ENCODE results near the gene OS9.

The OS9 gene

GRCh38 chr12:57754411-57755193, 60.7 kb downstream of the OS9 start, which contains the start of gene MARCHF9:
Gene MARCHF9, plus strand, starts transcription at chr12:57755103. Its CDS starts 426 bp downstream, at chr12:57755529.
- no peak for DNase-seq

GRCh38 chr12:57755194-57755453, 61.2 kb downstream of the OS9 start:
- DNase-seq, result no peak

DNA sequence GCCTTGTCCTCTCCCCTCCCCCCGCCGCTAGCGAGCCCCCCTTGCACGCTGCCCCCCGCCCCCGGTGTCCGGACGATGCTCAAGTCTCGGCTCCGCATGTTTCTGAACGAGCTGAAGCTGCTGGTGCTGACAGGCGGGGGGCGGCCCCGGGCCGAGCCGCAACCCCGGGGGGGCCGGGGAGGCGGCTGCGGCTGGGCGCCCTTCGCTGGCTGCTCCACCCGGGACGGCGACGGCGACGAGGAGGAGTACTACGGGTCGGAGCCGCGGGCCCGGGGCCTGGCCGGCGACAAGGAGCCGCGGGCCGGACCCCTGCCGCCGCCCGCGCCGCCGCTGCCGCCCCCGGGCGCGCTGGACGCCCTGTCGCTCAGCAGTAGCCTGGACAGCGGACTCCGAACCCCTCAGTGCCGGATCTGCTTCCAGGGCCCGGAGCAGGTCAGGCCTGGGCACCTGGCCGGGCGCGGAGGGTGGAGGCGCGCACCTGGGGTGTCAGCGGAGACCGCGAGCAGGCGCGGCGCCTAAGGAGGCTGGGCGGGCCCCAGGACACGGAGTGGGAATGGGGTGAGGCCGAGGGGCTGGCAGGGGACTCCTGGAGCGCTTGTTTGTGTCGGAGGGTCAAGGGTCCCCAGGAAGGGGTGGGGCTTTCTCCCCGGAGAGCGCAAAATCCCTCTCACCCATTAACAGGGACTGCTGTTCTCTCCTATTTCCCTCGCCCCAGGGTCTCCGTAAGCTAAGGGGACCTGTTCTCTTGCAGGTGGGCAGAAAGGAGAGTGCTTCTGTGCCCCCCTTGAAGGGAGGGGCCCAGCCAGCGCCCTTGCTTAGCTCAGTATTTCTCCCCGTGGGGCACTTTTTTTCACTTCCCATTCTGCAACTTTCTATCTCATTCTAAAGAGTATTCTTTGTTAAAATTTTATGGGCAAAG, 61.8 kb downstream of the OS9 start:
- DNase-seq, result no peak

DNA sequence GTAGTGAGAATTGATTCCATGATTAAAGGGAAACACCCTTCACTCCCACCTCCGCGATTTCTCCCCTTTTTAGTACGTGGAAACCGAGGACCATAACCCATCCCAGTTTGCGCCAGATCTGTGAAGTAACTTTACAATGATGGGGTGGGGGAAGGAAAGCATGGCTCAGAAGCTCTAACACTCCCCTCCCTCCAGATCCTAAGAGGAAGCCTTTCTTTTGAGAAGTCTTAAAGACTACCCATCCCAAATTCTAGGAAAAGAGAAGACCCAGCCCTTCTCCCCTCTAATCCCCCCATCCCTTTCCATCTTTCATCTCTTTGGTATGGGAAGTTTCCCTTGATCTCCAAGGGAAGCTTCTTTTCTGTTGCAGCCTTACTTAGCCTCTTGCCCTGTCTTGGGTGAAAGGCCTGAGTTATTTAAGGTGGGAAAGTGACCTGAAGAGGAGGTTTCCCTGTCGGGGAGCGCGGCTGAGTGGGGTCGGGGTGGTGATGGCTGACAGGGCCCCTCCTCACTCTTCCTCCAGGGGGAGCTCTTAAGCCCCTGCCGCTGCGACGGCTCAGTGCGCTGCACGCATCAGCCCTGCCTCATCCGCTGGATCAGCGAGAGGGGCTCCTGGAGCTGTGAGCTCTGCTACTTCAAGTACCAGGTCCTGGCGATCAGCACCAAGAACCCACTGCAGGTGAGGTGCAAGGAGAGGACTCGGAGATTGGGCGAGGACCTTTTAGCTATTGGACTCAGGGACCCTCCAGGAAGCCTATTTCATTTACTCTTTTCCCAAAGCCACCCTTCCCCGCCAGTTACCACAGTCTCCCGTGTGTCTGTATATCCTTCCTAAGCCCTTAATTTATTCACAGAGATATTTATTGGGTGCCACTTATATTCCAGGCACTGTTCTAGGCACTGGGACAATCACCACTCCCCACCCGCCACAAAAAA, 62.7 kb downstream of the OS9 start:
- no peak for DNase-seq

- DNase-seq, result no peak
Measured at GRCh38 chr12:57757771-57758170, 63.8 kb downstream of the OS9 start.

DNA sequence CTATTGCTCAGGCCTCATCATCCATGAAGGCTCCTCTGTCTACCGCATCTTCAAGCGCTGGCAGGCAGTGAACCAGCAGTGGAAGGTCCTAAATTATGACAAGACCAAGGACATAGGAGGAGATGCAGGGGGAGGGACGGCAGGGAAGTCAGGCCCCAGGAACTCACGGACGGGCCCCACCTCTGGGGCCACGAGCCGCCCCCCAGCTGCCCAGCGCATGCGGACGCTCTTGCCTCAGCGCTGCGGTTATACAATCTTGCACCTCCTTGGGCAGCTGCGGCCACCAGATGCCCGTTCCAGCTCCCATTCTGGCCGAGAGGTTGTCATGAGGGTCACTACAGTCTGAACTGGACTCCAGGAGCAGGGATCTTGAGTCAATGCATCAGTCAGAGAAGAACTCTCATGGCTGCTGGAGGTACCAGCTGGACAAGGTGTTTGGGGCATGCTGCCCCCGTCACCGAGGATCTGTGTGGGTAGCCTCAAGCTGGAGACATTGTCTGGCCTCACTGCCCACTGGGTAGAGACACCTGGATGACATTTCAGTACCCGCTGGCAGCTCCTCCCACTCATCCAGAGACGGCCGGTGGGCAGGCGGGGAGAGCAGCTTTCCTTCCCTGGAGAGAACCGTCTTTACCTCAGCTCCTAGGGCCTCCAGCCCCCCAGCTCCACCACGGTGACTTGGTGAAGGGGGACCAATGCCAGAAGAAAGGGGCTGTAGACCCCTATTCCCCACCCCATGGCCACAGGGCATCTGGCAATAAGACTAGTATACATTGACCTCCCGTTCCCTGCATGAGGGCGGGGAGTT, 64.8 kb downstream of the OS9 start:
- DNase-seq, result no peak

GRCh38 chr12:57759360-57759980, 65.5 kb downstream of the OS9 start:
- DNase-seq, result no peak

DNA sequence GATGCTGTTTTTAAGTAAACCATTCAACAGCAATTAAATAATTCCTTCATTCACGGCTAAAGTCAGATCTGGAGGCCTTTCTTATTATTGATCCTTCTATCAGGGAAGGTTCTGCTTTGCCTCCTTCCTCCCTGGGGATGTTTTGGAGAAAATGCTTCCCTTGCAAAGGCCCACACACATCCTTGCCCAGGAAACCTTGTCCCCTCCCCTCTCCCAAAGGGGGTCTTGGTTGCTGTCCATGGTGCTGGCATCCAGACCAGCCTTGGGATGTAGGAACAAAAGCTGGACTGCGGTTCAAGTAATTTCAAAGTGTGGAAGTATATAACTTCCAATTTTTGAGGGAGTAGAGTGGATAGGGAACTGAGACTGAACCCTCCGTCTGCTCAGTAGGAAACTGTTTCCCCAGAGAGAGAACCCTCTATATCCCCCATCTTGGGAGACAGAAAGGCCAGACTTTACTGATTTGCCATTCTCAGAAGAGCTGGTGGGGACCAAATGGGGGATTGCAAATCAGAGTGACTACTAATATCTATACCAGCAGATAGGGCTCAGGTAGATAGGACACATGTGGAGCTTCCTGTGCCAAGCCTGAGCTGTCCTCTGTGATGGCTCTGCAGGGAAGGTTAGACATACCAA, 66.5 kb downstream of the OS9 start:
- no peak for DNase-seq

- DNase-seq, result no peak
Measured at GRCh38 chr12:57761391-57761998, 67.6 kb downstream of the OS9 start.

GRCh38 chr12:57762463-57762862, 68.5 kb downstream of the OS9 start:
- no peak for DNase-seq

DNA sequence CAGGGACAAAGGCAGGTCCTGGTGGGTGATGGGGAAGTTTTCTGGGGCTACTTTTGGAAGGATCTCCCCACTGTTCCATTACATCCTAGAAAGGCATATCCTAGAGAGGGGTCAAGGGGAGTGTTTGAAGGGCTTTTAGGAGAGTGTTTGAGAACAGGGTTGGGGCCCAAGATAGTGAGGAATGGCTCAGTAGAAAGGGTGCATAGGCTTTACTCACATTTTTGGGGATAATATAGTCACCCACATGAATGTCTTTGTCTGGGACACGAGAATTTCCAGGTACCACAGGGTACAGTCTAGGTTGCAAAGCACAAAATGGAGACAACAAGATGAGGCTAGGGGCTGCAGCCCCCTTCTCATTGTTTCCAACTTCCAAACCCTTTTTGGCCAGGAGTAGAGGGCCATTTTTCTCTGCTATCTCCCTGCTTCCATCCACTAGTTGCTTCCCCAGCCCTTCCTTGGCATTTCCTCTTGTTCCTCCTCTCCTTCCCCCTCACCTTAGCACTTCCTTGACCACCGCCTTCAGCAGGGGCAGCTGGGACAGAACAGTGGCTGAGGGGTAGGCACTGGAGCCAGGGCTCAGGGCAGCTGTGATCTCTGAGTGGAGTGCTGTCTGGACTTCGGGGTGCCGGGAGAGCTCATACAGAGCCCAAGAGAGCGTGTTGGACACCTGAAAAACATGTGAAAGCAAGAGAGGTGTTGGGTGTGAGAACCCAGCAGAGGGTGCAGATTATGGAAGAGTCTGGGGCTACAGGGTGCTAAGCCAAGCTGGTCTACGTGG, 70.1 kb downstream of the OS9 start:
- DNase-seq, result no peak

DNA sequence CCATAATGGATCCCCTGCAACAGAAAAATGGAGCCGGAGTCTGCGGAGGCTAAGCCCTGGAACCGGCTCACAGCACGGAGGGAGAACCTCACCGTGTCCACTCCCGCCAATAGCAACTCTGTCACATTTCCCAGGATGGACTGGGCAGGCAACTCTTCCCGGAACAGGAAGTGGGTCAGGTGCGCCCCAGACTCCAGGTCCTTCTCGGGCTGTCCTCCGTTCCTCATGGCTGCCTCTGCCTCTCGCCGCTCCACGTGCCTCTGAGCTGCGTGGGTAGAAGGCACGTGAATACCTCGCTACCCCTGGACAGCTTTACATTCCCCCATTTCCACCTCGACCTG, 70.7 kb downstream of the OS9 start:
- DNase-seq, result no peak

DNA sequence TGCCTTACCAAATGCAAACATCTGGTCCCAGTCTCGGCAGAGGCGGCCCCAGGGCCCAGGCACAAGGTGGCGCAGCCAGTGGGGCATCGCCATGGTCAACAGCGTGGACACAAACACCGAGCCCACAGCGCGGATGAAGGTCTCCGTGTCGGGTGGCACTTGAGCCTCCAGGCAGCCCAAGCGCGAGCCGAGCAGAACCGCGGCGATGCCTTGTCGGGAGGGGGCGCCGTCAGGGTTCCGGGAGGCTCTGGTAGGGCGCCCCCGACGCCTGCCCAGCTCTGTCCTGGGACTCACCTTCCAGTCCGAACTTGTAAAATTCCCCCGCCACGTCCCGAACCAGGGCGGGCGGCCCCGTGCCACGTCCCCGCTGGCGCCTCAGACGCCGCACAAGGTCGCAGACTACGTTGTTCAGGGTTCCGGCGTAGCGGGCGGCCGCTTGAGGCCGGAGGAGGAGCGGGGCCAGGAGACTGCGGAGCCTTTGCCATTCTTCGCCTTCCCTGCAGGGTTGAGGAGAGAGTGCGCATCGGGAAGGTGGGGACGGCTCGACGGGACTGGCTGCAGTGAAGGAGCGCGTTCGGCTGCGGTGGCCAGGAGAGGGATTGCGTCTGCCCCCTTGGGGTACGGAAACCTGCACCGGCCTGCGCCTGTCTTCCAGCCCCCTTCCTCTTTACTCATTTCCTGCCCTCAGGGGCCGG, 71.2 kb downstream of the OS9 start:
- DNase-seq, result peak; percentile 100

- DNase-seq, result peak; percentile 98
Measured at GRCh38 chr12:57765698-57766463, 71.9 kb downstream of the OS9 start.

GRCh38 chr12:57766464-57767304, 72.8 kb downstream of the OS9 start, which contains the start of gene CYP27B1:
Gene CYP27B1, minus strand, starts transcription at chr12:57767078. Its CDS starts 37 bp downstream, at chr12:57767041.
- peak; percentile 98 for DNase-seq

DNA sequence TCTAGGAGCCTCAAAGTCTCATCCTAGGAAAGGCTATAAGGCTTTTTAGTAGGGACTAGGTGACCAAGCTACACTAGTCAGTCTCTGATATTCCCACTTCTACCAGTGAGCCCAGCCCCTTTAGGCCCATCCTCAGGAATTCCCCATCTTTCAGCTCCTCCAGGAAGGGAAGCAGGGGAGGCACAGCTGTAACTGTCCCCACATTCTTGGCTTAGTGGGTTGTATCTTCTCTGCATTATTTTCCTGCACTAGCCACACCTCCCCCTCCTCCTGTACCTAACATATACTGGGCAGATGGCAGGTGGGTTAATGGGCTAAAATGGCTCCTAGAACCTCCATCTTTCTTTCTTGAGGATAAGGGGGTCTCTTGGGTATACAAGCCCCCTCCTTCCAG, 73.4 kb downstream of the OS9 start:
- DNase-seq, result no peak

DNA sequence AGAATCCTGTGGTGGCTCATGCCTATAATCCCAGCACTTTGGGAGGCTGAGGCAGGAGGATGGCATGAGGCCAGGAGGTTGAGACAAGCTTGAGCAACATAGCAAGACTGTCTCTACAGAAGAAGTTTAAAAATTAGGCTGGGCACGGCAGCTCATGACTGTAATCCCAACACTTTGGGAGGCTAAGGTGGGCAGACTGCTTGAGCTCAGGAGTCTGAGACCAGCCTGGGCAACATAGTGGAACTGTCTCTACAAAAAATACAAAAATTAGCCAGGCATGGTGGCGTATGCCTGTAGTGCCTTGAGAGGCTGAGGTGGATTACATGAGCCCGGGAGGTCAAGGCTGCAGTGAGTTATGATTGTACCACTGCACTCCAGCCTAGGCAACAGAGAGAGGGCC, 73.9 kb downstream of the OS9 start:
- no peak for DNase-seq

DNA sequence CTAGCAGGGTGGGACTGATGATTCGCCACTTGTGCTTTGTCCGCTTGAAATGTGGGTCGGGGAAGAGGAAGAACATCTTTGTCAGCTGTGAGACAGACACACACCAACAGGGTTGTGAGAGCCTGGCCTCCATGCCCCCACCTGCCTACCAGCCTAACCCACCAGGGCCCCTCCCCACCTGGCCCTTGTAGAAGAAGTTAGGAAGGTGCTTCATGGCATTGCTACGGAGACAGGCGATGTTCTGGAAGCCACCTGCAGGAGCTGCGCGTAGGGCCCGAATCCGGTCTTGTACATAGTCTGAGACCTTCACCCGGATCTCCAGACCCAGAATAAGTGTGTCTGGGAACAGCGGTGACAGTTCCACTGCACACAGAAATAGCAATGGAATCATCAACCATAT, 75.7 kb downstream of the OS9 start:
- DNase-seq, result no peak
